Stimulated activated CD8-positive, alpha-beta memory T cell treated with anti-CD3 and anti-CD28 coated beads, Interleukin-2, amount 100 ng/mL, for 48 hours (primary cell): ENCODE measurements around the gene PSMF1.

Experiments used
- DNase-seq, 2 donors: peaks; one replicate each; pipeline ENCODE4 v3.0.0-alpha.2; 2020; ENCODE audit warnings: low read depth in 2 of 2

PSMF1 gene

GRCh38 chr20:1190847-1191246 is 72.4 kb downstream of the PSMF1 start:
- DNase-seq, result no peak

GRCh38 chr20:1191299-1191698 is 72.9 kb downstream of the PSMF1 start:
- no peak for DNase-seq

- DNase-seq, result no peak
Observed at GRCh38 chr20:1195226-1195625, 76.8 kb downstream of the PSMF1 start.

GRCh38 chr20:1196634-1197033 is 78.2 kb downstream of the PSMF1 start:
- DNase-seq, result no peak

- DNase-seq, result no peak
Observed at GRCh38 chr20:1197801-1198200, 79.4 kb downstream of the PSMF1 start.

- no peak for DNase-seq
Observed at GRCh38 chr20:1198751-1199150, 80.3 kb downstream of the PSMF1 start.

GRCh38 chr20:1199212-1199873 is 80.9 kb downstream of the PSMF1 start:
- DNase-seq, result no peak

GRCh38 chr20:1199964-1200363 is 81.6 kb downstream of the PSMF1 start:
- no peak for DNase-seq

GRCh38 chr20:1202762-1203504 is 84.5 kb downstream of the PSMF1 start, which contains the start of gene C20orf202:
C20orf202 (plus strand) TSS chr20:1203454; CDS start chr20:1203586, 132 bp downstream.
- no peak for DNase-seq

- DNase-seq, result no peak
Observed at GRCh38 chr20:1203630-1204029, 85.2 kb downstream of the PSMF1 start.

GRCh38 chr20:1204113-1204512 is 85.7 kb downstream of the PSMF1 start:
- DNase-seq, result no peak

- no peak for DNase-seq
Observed at GRCh38 chr20:1204576-1204975, 86.2 kb downstream of the PSMF1 start.

- DNase-seq, result no peak
Observed at GRCh38 chr20:1205802-1206201, 87.4 kb downstream of the PSMF1 start.

- no peak for DNase-seq
Observed at GRCh38 chr20:1206366-1207148, 88.2 kb downstream of the PSMF1 start.

- DNase-seq, result no peak
Observed at GRCh38 chr20:1207293-1207878, 89.0 kb downstream of the PSMF1 start.

- no peak for DNase-seq
Observed at GRCh38 chr20:1209447-1210387, 91.3 kb downstream of the PSMF1 start.

- no peak for DNase-seq
Observed at GRCh38 chr20:1210501-1210900, 92.1 kb downstream of the PSMF1 start.

- no peak for DNase-seq
Observed at GRCh38 chr20:1212023-1212422, 93.6 kb downstream of the PSMF1 start.

- peak; percentile 40 to 62 for DNase-seq
Observed at GRCh38 chr20:1212607-1213396, 94.4 kb downstream of the PSMF1 start.

- no peak for DNase-seq
Observed at GRCh38 chr20:1214838-1215261, 96.4 kb downstream of the PSMF1 start.
